WTC11 (cell line): ENCODE results near the gene ACTL8. TPM values are rescaled to one million over a fixed set of nuclear protein-coding genes. Genes with fewer than 3 reads are reported as not detected.
A peak's percentile ranks its signal among the peaks of the same experiment; 100 is the strongest.

Experiments used
- ELF4 ChIP-seq: sonication (generic); formaldehyde crosslinking; IDR thresholded peaks from 2 replicates; pipeline ENCODE4 v1.8.1; 2022; ENCODE audit warnings: low read depth, mild to moderate bottlenecking, moderate library complexity, missing genetic modification reagents
- ETV6 ChIP-seq: sonication (generic); formaldehyde crosslinking; IDR thresholded peaks from 2 replicates; pipeline ENCODE4 v1.8.1; 2022; ENCODE audit warnings: mild to moderate bottlenecking, missing genetic modification reagents
- IRF2 ChIP-seq: sonication (generic); formaldehyde crosslinking; IDR thresholded peaks from 2 replicates; pipeline ENCODE4 v1.8.0; 2022; ENCODE audit warnings: low read depth, missing genetic modification reagents, borderline replicate concordance
- JUN ChIP-seq: sonication (generic); formaldehyde crosslinking; IDR thresholded peaks from 2 replicates; pipeline ENCODE4 v1.8.0; 2023; ENCODE audit warnings: mild to moderate bottlenecking, missing genetic modification reagents
- KAT7 ChIP-seq: sonication (generic); formaldehyde crosslinking; IDR thresholded peaks from 2 replicates; pipeline ENCODE4 v1.8.1; 2023; ENCODE audit warnings: missing genetic modification reagents, mild to moderate bottlenecking, borderline replicate concordance
- MXD4 ChIP-seq: fragments of 250-450 bp; sonication (Bioruptor Pico); IDR thresholded peaks from 2 replicates; pipeline ENCODE4 v1.8.0; 2021; ENCODE audit warnings: mild to moderate bottlenecking, moderate library complexity, borderline replicate concordance
- NFE2L1 ChIP-seq: sonication (generic); formaldehyde crosslinking; IDR thresholded peaks from 2 replicates; pipeline ENCODE4 v1.8.1; 2023; ENCODE audit warnings: missing genetic modification reagents
- NR2C2 ChIP-seq: sonication (generic); formaldehyde crosslinking; IDR thresholded peaks from 2 replicates; pipeline ENCODE4 v1.8.0; 2022; ENCODE audit warnings: mild to moderate bottlenecking, missing genetic modification reagents
- PRRX2 ChIP-seq: fragments of 250-450 bp; sonication (Bioruptor Pico); IDR thresholded peaks from 2 replicates; pipeline ENCODE4 v1.8.0; 2021; ENCODE audit warnings: mild to moderate bottlenecking
- SMAD4 ChIP-seq: sonication (generic); formaldehyde crosslinking; IDR thresholded peaks from 2 replicates; pipeline ENCODE4 v1.8.0; 2022; ENCODE audit warnings: mild to moderate bottlenecking, missing genetic modification reagents
- TCF7 ChIP-seq: sonication (generic); formaldehyde crosslinking; IDR thresholded peaks from 2 replicates; pipeline ENCODE4 v1.8.0; 2022; ENCODE audit warnings: mild to moderate bottlenecking, low read depth, missing genetic modification reagents, moderate library complexity
- TEAD1 ChIP-seq: sonication (generic); formaldehyde crosslinking; IDR thresholded peaks from 2 replicates; pipeline ENCODE4 v1.8.0; 2022; ENCODE audit warnings: mild to moderate bottlenecking, missing genetic modification reagents
- ZNF121 ChIP-seq: sonication (generic); formaldehyde crosslinking; IDR thresholded peaks from 2 replicates; pipeline ENCODE4 v1.8.0; 2023; ENCODE audit warnings: missing genetic modification reagents
- ZNF317 ChIP-seq: sonication (generic); formaldehyde crosslinking; IDR thresholded peaks from 2 replicates; pipeline ENCODE4 v1.8.1; 2023; ENCODE audit warnings: low read depth, mild to moderate bottlenecking, moderate library complexity, missing genetic modification reagents, borderline replicate concordance
- ZNF423 ChIP-seq: fragments of 250-450 bp; sonication (Bioruptor Pico); IDR thresholded peaks from 2 replicates; pipeline ENCODE4 v2.1.2; 2022; ENCODE audit warnings: mild to moderate bottlenecking, moderate library complexity
- ZNF671 ChIP-seq: fragments of 250-450 bp; sonication (Bioruptor Pico); IDR thresholded peaks from 2 replicates; pipeline ENCODE4 v1.8.0; 2021; ENCODE audit warnings: mild to moderate bottlenecking
- total RNA-seq: library from RNA; stranded (reverse); gene quantifications from 3 replicates; pipeline ENCODE4 v1.2.3, GENCODE V29; 2021
- TF ChIP-seq, protein P1 (sequence below): sonication (generic); formaldehyde crosslinking; IDR thresholded peaks from 2 replicates; pipeline ENCODE4 v1.8.0; 2022; ENCODE audit warnings: mild to moderate bottlenecking, missing genetic modification reagents
- TF ChIP-seq, protein P2 (sequence below): sonication (generic); formaldehyde crosslinking; IDR thresholded peaks from 2 replicates; pipeline ENCODE4 v1.8.1; 2023; ENCODE audit warnings: mild to moderate bottlenecking, missing genetic modification reagents, borderline replicate concordance
- TF ChIP-seq, protein P3 (sequence below): fragments of 250-450 bp; sonication (Bioruptor Pico); IDR thresholded peaks from 2 replicates; pipeline ENCODE4 v1.8.0; 2021; ENCODE audit warnings: mild to moderate bottlenecking
- TF ChIP-seq, protein P4 (sequence below): sonication (generic); formaldehyde crosslinking; IDR thresholded peaks from 2 replicates; pipeline ENCODE4 v1.8.0; 2023; ENCODE audit warnings: missing genetic modification reagents
- TF ChIP-seq, protein P5 (sequence below): sonication (generic); formaldehyde crosslinking; IDR thresholded peaks from 2 replicates; pipeline ENCODE4 v1.8.0; 2022; ENCODE audit warnings: mild to moderate bottlenecking, missing genetic modification reagents
- TF ChIP-seq, protein P6 (sequence below): sonication (generic); formaldehyde crosslinking; IDR thresholded peaks from 2 replicates; pipeline ENCODE4 v1.8.0; 2023; ENCODE audit warnings: mild to moderate bottlenecking, missing genetic modification reagents
- TF ChIP-seq, protein P7 (sequence below): sonication (generic); formaldehyde crosslinking; IDR thresholded peaks from 2 replicates; pipeline ENCODE4 v1.8.0; 2023; ENCODE audit warnings: missing genetic modification reagents, mild to moderate bottlenecking, borderline replicate concordance
- TF ChIP-seq, protein P8 (sequence below): sonication (generic); formaldehyde crosslinking; IDR thresholded peaks from 2 replicates; pipeline ENCODE4 v1.8.1; 2022; ENCODE audit warnings: mild to moderate bottlenecking, moderate library complexity, missing genetic modification reagents

Gene ACTL8
- total RNA-seq, 1 experiment from 2014 or later, result 1.6 TPM

DNA sequence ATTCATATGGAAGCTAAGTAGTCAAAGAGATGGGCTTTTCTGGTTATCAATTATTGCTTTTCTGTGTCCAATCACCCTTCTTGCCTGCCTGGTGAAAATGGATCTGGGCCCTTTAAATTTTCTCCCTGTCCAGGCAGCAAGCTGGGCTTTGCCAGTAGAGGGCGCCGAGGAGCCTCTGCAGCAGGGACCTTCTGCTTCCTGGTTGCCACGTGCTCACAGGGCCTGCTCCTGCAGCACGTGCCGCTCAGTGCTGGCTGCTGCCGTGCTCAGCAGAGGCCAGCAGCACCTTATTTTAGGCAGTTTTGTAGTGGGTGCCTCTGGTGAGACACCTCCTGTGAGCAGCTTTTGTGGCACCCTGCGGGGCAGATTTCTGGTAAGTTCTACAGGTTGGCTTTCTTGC is 4.0 kb downstream of the ACTL8 start (continued):
- TF ChIP-seq TEAD1 (CRISPR knock-in tag) (no peak), ETV6 (0 out of 2 replicates have a peak, but pooled peaks have one; percentile 36), ZNF317 (CRISPR knock-in tag) (no peak), KAT7 (CRISPR knock-in tag) (no peak), NFE2L1 (no peak), TCF7 (no peak), NR2C2 (CRISPR knock-in tag) (no peak), ZNF423 (CRISPR knock-in tag) (no peak), MXD4 (CRISPR knock-in tag) (no peak), ZNF671 (CRISPR knock-in tag) (no peak), ZNF121 (CRISPR knock-in tag) (no peak), IRF2 (CRISPR knock-in tag) (no peak), PRRX2 (no peak), SMAD4 (CRISPR knock-in tag) (no peak), ELF4 (CRISPR knock-in tag) (no peak), JUN (CRISPR knock-in tag) (no peak)
- TF ChIP-seq, protein P1, sequence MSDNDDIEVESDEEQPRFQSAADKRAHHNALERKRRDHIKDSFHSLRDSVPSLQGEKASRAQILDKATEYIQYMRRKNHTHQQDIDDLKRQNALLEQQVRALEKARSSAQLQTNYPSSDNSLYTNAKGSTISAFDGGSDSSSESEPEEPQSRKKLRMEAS (CRISPR knock-in tag), result peak; percentile 90
- TF ChIP-seq, protein P2, sequence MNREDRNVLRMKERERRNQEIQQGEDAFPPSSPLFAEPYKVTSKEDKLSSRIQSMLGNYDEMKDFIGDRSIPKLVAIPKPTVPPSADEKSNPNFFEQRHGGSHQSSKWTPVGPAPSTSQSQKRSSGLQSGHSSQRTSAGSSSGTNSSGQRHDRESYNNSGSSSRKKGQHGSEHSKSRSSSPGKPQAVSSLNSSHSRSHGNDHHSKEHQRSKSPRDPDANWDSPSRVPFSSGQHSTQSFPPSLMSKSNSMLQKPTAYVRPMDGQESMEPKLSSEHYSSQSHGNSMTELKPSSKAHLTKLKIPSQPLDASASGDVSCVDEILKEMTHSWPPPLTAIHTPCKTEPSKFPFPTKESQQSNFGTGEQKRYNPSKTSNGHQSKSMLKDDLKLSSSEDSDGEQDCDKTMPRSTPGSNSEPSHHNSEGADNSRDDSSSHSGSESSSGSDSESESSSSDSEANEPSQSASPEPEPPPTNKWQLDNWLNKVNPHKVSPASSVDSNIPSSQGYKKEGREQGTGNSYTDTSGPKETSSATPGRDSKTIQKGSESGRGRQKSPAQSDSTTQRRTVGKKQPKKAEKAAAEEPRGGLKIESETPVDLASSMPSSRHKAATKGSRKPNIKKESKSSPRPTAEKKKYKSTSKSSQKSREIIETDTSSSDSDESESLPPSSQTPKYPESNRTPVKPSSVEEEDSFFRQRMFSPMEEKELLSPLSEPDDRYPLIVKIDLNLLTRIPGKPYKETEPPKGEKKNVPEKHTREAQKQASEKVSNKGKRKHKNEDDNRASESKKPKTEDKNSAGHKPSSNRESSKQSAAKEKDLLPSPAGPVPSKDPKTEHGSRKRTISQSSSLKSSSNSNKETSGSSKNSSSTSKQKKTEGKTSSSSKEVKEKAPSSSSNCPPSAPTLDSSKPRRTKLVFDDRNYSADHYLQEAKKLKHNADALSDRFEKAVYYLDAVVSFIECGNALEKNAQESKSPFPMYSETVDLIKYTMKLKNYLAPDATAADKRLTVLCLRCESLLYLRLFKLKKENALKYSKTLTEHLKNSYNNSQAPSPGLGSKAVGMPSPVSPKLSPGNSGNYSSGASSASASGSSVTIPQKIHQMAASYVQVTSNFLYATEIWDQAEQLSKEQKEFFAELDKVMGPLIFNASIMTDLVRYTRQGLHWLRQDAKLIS (CRISPR knock-in tag), result no peak
- TF ChIP-seq, protein P3, sequence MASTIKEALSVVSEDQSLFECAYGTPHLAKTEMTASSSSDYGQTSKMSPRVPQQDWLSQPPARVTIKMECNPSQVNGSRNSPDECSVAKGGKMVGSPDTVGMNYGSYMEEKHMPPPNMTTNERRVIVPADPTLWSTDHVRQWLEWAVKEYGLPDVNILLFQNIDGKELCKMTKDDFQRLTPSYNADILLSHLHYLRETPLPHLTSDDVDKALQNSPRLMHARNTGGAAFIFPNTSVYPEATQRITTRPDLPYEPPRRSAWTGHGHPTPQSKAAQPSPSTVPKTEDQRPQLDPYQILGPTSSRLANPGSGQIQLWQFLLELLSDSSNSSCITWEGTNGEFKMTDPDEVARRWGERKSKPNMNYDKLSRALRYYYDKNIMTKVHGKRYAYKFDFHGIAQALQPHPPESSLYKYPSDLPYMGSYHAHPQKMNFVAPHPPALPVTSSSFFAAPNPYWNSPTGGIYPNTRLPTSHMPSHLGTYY, result no peak
- TF ChIP-seq, protein P4, sequence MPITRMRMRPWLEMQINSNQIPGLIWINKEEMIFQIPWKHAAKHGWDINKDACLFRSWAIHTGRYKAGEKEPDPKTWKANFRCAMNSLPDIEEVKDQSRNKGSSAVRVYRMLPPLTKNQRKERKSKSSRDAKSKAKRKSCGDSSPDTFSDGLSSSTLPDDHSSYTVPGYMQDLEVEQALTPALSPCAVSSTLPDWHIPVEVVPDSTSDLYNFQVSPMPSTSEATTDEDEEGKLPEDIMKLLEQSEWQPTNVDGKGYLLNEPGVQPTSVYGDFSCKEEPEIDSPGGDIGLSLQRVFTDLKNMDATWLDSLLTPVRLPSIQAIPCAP (CRISPR knock-in tag), result no peak
- TF ChIP-seq, protein P5, sequence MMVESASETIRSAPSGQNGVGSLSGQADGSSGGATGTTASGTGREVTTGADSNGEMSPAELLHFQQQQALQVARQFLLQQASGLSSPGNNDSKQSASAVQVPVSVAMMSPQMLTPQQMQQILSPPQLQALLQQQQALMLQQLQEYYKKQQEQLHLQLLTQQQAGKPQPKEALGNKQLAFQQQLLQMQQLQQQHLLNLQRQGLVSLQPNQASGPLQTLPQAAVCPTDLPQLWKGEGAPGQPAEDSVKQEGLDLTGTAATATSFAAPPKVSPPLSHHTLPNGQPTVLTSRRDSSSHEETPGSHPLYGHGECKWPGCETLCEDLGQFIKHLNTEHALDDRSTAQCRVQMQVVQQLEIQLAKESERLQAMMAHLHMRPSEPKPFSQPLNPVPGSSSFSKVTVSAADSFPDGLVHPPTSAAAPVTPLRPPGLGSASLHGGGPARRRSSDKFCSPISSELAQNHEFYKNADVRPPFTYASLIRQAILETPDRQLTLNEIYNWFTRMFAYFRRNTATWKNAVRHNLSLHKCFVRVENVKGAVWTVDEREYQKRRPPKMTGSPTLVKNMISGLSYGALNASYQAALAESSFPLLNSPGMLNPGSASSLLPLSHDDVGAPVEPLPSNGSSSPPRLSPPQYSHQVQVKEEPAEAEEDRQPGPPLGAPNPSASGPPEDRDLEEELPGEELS, result no peak
- TF ChIP-seq, protein P6, sequence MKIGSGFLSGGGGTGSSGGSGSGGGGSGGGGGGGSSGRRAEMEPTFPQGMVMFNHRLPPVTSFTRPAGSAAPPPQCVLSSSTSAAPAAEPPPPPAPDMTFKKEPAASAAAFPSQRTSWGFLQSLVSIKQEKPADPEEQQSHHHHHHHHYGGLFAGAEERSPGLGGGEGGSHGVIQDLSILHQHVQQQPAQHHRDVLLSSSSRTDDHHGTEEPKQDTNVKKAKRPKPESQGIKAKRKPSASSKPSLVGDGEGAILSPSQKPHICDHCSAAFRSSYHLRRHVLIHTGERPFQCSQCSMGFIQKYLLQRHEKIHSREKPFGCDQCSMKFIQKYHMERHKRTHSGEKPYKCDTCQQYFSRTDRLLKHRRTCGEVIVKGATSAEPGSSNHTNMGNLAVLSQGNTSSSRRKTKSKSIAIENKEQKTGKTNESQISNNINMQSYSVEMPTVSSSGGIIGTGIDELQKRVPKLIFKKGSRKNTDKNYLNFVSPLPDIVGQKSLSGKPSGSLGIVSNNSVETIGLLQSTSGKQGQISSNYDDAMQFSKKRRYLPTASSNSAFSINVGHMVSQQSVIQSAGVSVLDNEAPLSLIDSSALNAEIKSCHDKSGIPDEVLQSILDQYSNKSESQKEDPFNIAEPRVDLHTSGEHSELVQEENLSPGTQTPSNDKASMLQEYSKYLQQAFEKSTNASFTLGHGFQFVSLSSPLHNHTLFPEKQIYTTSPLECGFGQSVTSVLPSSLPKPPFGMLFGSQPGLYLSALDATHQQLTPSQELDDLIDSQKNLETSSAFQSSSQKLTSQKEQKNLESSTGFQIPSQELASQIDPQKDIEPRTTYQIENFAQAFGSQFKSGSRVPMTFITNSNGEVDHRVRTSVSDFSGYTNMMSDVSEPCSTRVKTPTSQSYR (CRISPR knock-in tag), result 0 out of 2 replicates have a peak, but pooled peaks have one; percentile 35
- TF ChIP-seq, protein P7, sequence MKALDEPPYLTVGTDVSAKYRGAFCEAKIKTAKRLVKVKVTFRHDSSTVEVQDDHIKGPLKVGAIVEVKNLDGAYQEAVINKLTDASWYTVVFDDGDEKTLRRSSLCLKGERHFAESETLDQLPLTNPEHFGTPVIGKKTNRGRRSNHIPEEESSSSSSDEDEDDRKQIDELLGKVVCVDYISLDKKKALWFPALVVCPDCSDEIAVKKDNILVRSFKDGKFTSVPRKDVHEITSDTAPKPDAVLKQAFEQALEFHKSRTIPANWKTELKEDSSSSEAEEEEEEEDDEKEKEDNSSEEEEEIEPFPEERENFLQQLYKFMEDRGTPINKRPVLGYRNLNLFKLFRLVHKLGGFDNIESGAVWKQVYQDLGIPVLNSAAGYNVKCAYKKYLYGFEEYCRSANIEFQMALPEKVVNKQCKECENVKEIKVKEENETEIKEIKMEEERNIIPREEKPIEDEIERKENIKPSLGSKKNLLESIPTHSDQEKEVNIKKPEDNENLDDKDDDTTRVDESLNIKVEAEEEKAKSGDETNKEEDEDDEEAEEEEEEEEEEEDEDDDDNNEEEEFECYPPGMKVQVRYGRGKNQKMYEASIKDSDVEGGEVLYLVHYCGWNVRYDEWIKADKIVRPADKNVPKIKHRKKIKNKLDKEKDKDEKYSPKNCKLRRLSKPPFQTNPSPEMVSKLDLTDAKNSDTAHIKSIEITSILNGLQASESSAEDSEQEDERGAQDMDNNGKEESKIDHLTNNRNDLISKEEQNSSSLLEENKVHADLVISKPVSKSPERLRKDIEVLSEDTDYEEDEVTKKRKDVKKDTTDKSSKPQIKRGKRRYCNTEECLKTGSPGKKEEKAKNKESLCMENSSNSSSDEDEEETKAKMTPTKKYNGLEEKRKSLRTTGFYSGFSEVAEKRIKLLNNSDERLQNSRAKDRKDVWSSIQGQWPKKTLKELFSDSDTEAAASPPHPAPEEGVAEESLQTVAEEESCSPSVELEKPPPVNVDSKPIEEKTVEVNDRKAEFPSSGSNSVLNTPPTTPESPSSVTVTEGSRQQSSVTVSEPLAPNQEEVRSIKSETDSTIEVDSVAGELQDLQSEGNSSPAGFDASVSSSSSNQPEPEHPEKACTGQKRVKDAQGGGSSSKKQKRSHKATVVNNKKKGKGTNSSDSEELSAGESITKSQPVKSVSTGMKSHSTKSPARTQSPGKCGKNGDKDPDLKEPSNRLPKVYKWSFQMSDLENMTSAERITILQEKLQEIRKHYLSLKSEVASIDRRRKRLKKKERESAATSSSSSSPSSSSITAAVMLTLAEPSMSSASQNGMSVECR, result no peak
- TF ChIP-seq, protein P8, sequence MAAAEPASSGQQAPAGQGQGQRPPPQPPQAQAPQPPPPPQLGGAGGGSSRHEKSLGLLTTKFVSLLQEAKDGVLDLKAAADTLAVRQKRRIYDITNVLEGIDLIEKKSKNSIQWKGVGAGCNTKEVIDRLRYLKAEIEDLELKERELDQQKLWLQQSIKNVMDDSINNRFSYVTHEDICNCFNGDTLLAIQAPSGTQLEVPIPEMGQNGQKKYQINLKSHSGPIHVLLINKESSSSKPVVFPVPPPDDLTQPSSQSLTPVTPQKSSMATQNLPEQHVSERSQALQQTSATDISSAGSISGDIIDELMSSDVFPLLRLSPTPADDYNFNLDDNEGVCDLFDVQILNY (CRISPR knock-in tag), result no peak
